ENCODE results near the gene KCNJ9. TPM values are rescaled to one million over a fixed set of nuclear protein-coding genes. Genes with fewer than 3 reads are reported as not detected.
A peak's percentile ranks its signal among the peaks of the same experiment; 100 is the strongest.

KCNJ9 gene
- polyA plus RNA-seq, 1 donor = 0.36 TPM

GRCh38 chr1:160078512-160079195, 2.7 kb upstream of the KCNJ9 start:
- no peaks in the 10 kb centered on the region for H3K9me3 ChIP-seq (ENCODE audit: control insufficient read depth, low read depth, low read length)
- H3K27me3 ChIP-seq (ENCODE audit: control insufficient read depth, insufficient read depth, low read length) = peaks cover 61% of the 10 kb centered on the region
- WGBS (ENCODE audit: insufficient coverage, low lambda C conversion rate) = 100% methylated on average over 1 of the region's 8 CpGs
- H3K36me3 ChIP-seq (ENCODE audit: control insufficient read depth, insufficient read depth, low read length) = no peaks in the 10 kb centered on the region
- no peak overlapping the region for H3K4me3 ChIP-seq (ENCODE audit: low read length)
- peak in 1 of 2 donors; percentile 41 for DNase-seq
- H3K27ac ChIP-seq (ENCODE audit: low read length) = no peak overlapping the region
- H3K4me1 ChIP-seq (ENCODE audit: control insufficient read depth, insufficient read depth, low read length) = peaks cover 2% of the 10 kb centered on the region

GRCh38 chr1:160079448-160079847, 1.9 kb upstream of the KCNJ9 start:
- Histone ChIP-seq H3K4me3 (ENCODE audit: low read length) (no peak overlapping the region), H3K9me3 (ENCODE audit: control insufficient read depth, low read depth, low read length) (peaks cover 6% of the 10 kb centered on the region), H3K4me1 (ENCODE audit: control insufficient read depth, insufficient read depth, low read length) (peaks cover 6% of the 10 kb centered on the region), H3K27me3 (ENCODE audit: control insufficient read depth, insufficient read depth, low read length) (peaks cover 65% of the 10 kb centered on the region), H3K36me3 (ENCODE audit: control insufficient read depth, insufficient read depth, low read length) (no peaks in the 10 kb centered on the region), H3K27ac (ENCODE audit: low read length) (no peak overlapping the region)
- no CpG with 5 or more reads among the region's 4 CpGs for WGBS (ENCODE audit: insufficient coverage, low lambda C conversion rate)
- DNase-seq = no peak

GRCh38 chr1:160080381-160081100, 797 bp upstream of the KCNJ9 start:
- no CpG with 5 or more reads among the region's 6 CpGs for WGBS (ENCODE audit: insufficient coverage, low lambda C conversion rate)
- Histone ChIP-seq H3K4me1 (ENCODE audit: control insufficient read depth, insufficient read depth, low read length) (peaks cover 6% of the 10 kb centered on the region), H3K27me3 (ENCODE audit: control insufficient read depth, insufficient read depth, low read length) (peaks cover 66% of the 10 kb centered on the region), H3K36me3 (ENCODE audit: control insufficient read depth, insufficient read depth, low read length) (no peaks in the 10 kb centered on the region), H3K27ac (ENCODE audit: low read length) (no peak overlapping the region), H3K4me3 (ENCODE audit: low read length) (no peak overlapping the region), H3K9me3 (ENCODE audit: control insufficient read depth, low read depth, low read length) (peaks cover 8% of the 10 kb centered on the region)
- DNase-seq = no peak

GRCh38 chr1:160082487-160082886, 1.1 kb downstream of the KCNJ9 start:
- no CpG with 5 or more reads among the region's 2 CpGs for WGBS (ENCODE audit: insufficient coverage, low lambda C conversion rate)
- Histone ChIP-seq H3K4me1 (ENCODE audit: control insufficient read depth, insufficient read depth, low read length) (peaks cover 6% of the 10 kb centered on the region), H3K27me3 (ENCODE audit: control insufficient read depth, insufficient read depth, low read length) (peaks cover 52% of the 10 kb centered on the region), H3K36me3 (ENCODE audit: control insufficient read depth, insufficient read depth, low read length) (peaks cover 6% of the 10 kb centered on the region), H3K9me3 (ENCODE audit: control insufficient read depth, low read depth, low read length) (peaks cover 8% of the 10 kb centered on the region), H3K4me3 (ENCODE audit: low read length) (no peak overlapping the region), H3K27ac (ENCODE audit: low read length) (no peak overlapping the region)
- no peak for DNase-seq

- Histone ChIP-seq H3K4me3 (ENCODE audit: low read length) (no peak overlapping the region), H3K27ac (ENCODE audit: low read length) (no peak overlapping the region), H3K27me3 (ENCODE audit: control insufficient read depth, insufficient read depth, low read length) (peaks cover 51% of the 10 kb centered on the region), H3K9me3 (ENCODE audit: control insufficient read depth, low read depth, low read length) (peaks cover 8% of the 10 kb centered on the region), H3K36me3 (ENCODE audit: control insufficient read depth, insufficient read depth, low read length) (peaks cover 6% of the 10 kb centered on the region), H3K4me1 (ENCODE audit: control insufficient read depth, insufficient read depth, low read length) (peaks cover 6% of the 10 kb centered on the region)
- no peak for DNase-seq
- no CpG with 5 or more reads among the region's 3 CpGs for WGBS (ENCODE audit: insufficient coverage, low lambda C conversion rate)
Observed at GRCh38 chr1:160082926-160083325, 1.6 kb downstream of the KCNJ9 start.

GRCh38 chr1:160083968-160084770, 2.8 kb downstream of the KCNJ9 start:
- peak; percentile 78 to 87 for DNase-seq
- Histone ChIP-seq H3K4me3 (ENCODE audit: low read length) (no peak overlapping the region), H3K9me3 (ENCODE audit: control insufficient read depth, low read depth, low read length) (peaks cover 8% of the 10 kb centered on the region), H3K36me3 (ENCODE audit: control insufficient read depth, insufficient read depth, low read length) (peaks cover 15% of the 10 kb centered on the region), H3K4me1 (ENCODE audit: control insufficient read depth, insufficient read depth, low read length) (peaks cover 6% of the 10 kb centered on the region), H3K27me3 (ENCODE audit: control insufficient read depth, insufficient read depth, low read length) (peaks cover 51% of the 10 kb centered on the region), H3K27ac (ENCODE audit: low read length) (no peak overlapping the region)
- no CpG with 5 or more reads among the region's 96 CpGs for WGBS (ENCODE audit: insufficient coverage, low lambda C conversion rate)

GRCh38 chr1:160084771-160085321, 3.5 kb downstream of the KCNJ9 start:
- H3K9me3 ChIP-seq (ENCODE audit: control insufficient read depth, low read depth, low read length) = peaks cover 8% of the 10 kb centered on the region
- no peak overlapping the region for H3K4me3 ChIP-seq (ENCODE audit: low read length)
- WGBS (ENCODE audit: insufficient coverage, low lambda C conversion rate) = no CpG with 5 or more reads among the region's 30 CpGs
- no peak overlapping the region for H3K27ac ChIP-seq (ENCODE audit: low read length)
- DNase-seq = no peak
- H3K27me3 ChIP-seq (ENCODE audit: control insufficient read depth, insufficient read depth, low read length) = peaks cover 46% of the 10 kb centered on the region
- peaks cover 6% of the 10 kb centered on the region for H3K4me1 ChIP-seq (ENCODE audit: control insufficient read depth, insufficient read depth, low read length)
- peaks cover 18% of the 10 kb centered on the region for H3K36me3 ChIP-seq (ENCODE audit: control insufficient read depth, insufficient read depth, low read length)

- Histone ChIP-seq H3K9me3 (ENCODE audit: control insufficient read depth, low read depth, low read length) (peaks cover 8% of the 10 kb centered on the region), H3K36me3 (ENCODE audit: control insufficient read depth, insufficient read depth, low read length) (peaks cover 25% of the 10 kb centered on the region), H3K4me1 (ENCODE audit: control insufficient read depth, insufficient read depth, low read length) (peaks cover 6% of the 10 kb centered on the region), H3K4me3 (ENCODE audit: low read length) (no peak overlapping the region), H3K27me3 (ENCODE audit: control insufficient read depth, insufficient read depth, low read length) (peaks cover 35% of the 10 kb centered on the region), H3K27ac (ENCODE audit: low read length) (no peak overlapping the region)
- 50% methylated on average over 4 of the region's 19 CpGs for WGBS (ENCODE audit: insufficient coverage, low lambda C conversion rate)
- peak; percentile 60 to 61 for DNase-seq
Observed at GRCh38 chr1:160085686-160086455, 4.5 kb downstream of the KCNJ9 start.

GRCh38 chr1:160086456-160086892, 5.1 kb downstream of the KCNJ9 start:
- DNase-seq = no peak
- peaks cover 8% of the 10 kb centered on the region for H3K9me3 ChIP-seq (ENCODE audit: control insufficient read depth, low read depth, low read length)
- H3K4me3 ChIP-seq (ENCODE audit: low read length) = no peak overlapping the region
- no peak overlapping the region for H3K27ac ChIP-seq (ENCODE audit: low read length)
- peaks cover 29% of the 10 kb centered on the region for H3K27me3 ChIP-seq (ENCODE audit: control insufficient read depth, insufficient read depth, low read length)
- H3K36me3 ChIP-seq (ENCODE audit: control insufficient read depth, insufficient read depth, low read length) = peaks cover 30% of the 10 kb centered on the region
- peaks cover 6% of the 10 kb centered on the region for H3K4me1 ChIP-seq (ENCODE audit: control insufficient read depth, insufficient read depth, low read length)
- WGBS (ENCODE audit: insufficient coverage, low lambda C conversion rate) = no CpG with 5 or more reads among the region's 5 CpGs

Data from large intestine (tissue), 3 donors.